Retinal pigment epithelial cell (primary cell): ENCODE measurements around the gene KRTAP6-1.

ENCODE experiments used
- DNase-seq: peaks from one replicate; pipeline ENCODE4 v3.0.0-alpha.2; 2010; ENCODE audit warnings: low read depth
- H3K4me3 ChIP-seq: 2 replicates; pipeline ENCODE4 v1.5.1; 2011; ENCODE audit warnings: mild to moderate bottlenecking, low read length, control low read depth, moderate library complexity
- TF ChIP-seq, protein P1 (sequence below): conservative IDR thresholded peaks from 2 replicates; pipeline ENCODE4 v1.5.1; 2011; ENCODE audit warnings: low read depth, low read length, control low read depth, inconsistent platforms

The KRTAP6-1 gene

DNA sequence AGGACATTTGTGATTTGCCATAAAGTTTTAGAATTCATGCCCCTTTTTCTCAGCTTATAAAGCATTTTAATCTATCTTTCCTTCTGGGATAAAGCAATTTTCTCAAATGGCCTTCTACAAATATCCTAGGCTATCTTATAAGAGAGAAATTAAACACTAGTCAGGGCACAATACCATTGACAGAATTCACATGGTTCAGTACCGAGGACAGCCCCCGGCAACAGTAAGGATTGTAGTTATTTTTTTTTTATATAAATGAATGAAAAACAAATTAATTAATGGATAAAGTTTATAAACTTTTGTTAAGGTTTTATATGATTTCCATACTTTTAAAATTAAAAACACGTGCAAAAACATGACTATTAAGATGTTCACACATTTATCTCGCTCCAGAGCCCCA, 14.4 kb upstream of the KRTAP6-1 start:
- no peak overlapping the region for H3K4me3 ChIP-seq
- no peak for DNase-seq
- TF ChIP-seq, protein P1, sequence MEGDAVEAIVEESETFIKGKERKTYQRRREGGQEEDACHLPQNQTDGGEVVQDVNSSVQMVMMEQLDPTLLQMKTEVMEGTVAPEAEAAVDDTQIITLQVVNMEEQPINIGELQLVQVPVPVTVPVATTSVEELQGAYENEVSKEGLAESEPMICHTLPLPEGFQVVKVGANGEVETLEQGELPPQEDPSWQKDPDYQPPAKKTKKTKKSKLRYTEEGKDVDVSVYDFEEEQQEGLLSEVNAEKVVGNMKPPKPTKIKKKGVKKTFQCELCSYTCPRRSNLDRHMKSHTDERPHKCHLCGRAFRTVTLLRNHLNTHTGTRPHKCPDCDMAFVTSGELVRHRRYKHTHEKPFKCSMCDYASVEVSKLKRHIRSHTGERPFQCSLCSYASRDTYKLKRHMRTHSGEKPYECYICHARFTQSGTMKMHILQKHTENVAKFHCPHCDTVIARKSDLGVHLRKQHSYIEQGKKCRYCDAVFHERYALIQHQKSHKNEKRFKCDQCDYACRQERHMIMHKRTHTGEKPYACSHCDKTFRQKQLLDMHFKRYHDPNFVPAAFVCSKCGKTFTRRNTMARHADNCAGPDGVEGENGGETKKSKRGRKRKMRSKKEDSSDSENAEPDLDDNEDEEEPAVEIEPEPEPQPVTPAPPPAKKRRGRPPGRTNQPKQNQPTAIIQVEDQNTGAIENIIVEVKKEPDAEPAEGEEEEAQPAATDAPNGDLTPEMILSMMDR, result no peak

DNA sequence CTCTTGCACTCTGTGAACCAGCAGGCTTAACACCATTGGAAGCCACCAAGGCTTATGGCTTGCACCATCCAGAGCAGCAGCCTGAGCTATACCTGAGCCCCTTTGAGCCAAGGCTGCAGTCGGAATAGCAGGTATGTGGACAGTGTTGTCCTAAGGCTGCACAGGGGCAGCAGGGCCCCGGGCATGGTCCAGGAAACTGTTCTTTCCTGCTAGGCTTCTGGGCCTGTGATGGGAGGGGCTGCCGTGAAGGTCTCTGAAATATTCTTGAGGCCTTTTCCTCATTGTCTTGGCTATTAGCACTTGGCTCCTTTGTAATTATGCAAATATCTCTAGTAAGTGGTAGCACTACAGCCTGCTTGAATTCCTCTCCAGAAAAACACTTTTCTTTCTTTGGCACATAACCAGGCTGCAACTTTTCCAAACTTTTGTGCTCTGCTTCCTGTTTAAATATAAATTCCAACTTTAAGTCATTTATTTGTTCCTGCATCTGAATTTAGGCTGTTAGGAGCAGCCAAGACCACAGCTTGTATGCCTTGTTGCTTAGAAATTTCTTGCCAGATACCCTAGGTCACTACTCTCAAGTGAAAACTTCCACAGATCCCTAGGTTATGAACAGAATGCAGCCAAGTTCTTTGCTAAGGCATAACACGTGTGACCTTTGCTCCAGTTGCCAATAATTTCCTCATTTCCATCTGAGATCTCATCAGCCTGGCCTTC, 11.9 kb upstream of the KRTAP6-1 start:
- DNase-seq, result no peak
- no peak overlapping the region for H3K4me3 ChIP-seq
- TF ChIP-seq, protein P1, result no peak

DNA sequence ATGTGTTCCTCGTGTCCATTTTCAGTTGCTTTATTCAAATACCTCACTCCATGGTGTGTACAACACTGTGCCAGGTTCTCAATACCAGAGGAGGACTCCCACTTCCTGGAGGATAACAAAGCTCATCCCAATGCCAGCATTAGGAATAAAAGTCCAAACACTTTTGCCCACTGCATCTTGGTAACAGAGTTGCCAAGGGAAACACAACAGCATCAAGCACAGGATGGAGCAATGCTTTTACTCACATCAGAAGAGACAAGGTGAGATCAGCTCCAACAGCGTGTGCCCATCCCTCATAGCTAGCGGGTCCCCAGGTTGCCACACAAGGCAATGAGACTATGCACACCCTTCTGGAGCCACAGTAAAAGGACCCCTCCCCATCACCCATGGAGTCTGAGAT, 9.6 kb upstream of the KRTAP6-1 start:
- no peak overlapping the region for H3K4me3 ChIP-seq
- TF ChIP-seq, protein P1, result no peak
- no peak for DNase-seq

DNA sequence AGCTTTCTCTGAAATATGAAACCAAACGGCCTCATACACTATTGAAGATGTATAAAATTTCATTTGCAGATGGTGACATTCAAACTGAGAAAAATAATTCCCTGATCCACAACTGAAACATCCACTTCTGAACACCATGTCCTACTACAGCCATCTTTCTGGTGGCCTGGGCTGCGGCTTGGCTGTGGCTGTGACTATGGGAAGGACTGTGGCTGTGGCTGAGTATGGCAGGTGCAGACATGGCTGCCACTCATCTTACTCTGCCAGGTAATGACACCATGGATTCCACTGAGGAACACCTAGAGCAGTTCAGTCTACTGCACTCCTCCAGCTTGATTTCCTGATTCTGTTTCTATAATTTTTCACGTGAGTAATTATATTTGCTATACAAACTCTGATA, 6.8 kb upstream of the KRTAP6-1 start, which contains the start of gene KRTAP20-4:
TSS of gene KRTAP20-4 (plus strand) at position 106 of the 400 bp plus-strand sequence.
- H3K4me3 ChIP-seq, result no peak within 1 kb of the TSS
- TF ChIP-seq, protein P1, result no peak
- no peak for DNase-seq

DNA sequence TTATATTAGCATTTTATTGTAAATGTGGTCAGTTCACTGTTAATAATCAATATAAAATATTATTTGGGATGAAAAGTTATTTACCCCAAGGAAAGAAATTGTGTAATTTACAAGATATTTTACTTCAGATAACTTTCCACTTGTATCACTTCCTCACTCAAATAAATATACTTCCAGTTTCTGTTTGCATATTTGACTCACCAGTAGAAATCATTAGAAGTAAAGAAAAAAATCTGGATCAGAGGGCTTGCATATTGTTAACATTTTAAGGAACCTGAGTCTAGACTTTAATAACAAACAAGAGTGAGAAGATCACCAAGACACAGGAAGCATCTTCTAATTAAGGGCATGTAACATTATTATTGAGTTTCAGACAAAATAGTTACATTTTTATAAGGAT, 6.3 kb upstream of the KRTAP6-1 start:
- H3K4me3 ChIP-seq, result no peak overlapping the region
- TF ChIP-seq, protein P1, result no peak
- no peak for DNase-seq

DNA sequence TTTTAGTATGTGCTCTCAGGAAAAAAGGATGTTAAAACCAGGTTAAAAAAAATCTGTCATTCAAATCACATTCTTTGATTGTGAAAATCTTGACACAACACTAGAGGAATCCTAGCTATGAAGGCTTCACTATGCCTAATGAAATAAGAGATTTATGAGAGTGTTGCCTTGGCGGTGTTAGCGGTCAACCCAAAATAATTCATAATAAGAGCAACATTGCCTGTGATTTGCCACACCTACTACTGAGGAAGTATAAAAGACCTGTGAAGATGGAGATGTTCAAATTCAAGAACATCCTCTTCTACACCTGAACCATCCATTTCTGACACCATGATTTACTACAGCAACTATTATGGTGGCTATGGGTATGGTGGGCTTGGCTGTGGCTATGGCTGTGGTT, 2.4 kb upstream of the KRTAP6-1 start, which contains the start of gene KRTAP20-1:
TSS of gene KRTAP20-1 (plus strand) at position 301 of the 400 bp plus-strand sequence. CDS start at position 331, 30 bp downstream.
- H3K4me3 ChIP-seq, result no peak within 1 kb of the TSS
- no peak for DNase-seq
- TF ChIP-seq, protein P1, result no peak

DNA sequence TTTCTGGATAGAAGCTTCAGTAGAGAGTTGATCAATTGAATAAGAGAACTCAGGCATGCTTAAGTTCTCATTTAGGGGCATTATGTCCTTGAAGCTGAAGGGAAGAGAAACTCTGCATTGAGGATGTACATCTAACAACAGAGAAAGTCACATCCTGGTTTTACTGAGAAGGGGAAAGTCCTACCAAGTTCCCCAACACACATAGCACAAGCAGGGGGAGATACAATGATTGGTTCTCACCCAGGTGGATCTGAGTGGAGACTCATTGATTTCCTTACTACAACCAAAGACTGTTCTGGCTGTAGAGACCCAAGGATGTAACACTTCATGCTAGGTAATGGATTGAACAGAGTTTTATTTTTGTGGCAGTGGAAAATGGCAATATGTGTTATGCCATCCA, 1.5 kb upstream of the KRTAP6-1 start:
- no peak overlapping the region for H3K4me3 ChIP-seq
- TF ChIP-seq, protein P1, result no peak
- no peak for DNase-seq
